Erythroblast (primary cell): ENCODE results near the gene STK32C.

ENCODE experiments used
- GATA1 ChIP-seq: IDR thresholded peaks from 2 replicates; pipeline ENCODE4 v1.6.1; 2011; ENCODE audit warnings: low read depth, mild to moderate bottlenecking, control low read depth, low read length, moderate library complexity
- POLR2A ChIP-seq: IDR thresholded peaks from 2 replicates; pipeline ENCODE4 v1.6.1; 2011; ENCODE audit warnings: mild to moderate bottlenecking, low read length

- TF ChIP-seq POLR2A: no peak
- TF ChIP-seq GATA1: no peak
Observed at GRCh38 chr10:132241086-132241485, 66.7 kb downstream of the STK32C start.
